GM18502 (cell line): ENCODE measurements around the gene PLXNA2.

Experiments
- ATAC-seq: cut with Tn5 transposase; IDR thresholded peaks from one replicate; pipeline ENCODE4 v1.9.1; 2021; ENCODE audit warnings: mild to moderate bottlenecking; ENCODE audit not compliant: unreplicated experiment, poor library complexity

Gene PLXNA2

DNA sequence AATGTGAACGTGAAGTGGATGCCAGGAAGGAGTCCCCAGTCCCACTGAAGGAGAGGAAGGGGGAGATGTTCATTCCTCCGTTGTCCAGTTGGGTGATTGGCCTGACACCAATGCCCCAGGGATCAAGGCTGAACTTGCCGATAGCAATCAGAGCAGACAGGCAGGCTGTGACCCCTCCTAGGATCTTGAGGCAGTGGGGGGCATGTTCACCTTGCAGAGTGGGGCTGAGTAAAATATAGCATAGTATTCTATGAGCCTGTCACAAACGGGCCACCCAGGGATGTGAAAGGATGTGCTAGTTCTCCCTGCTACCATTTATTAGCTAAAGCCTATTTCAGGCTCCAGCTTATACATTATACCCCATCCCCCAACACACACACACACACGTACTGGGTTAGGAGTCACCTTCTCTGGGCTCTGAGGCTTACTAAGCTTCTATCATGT lies 252.6 kb downstream of the PLXNA2 start:
- no peak for ATAC-seq

GRCh38 chr1:207990876-207991582 lies 253.2 kb downstream of the PLXNA2 start:
- no peak for ATAC-seq

DNA sequence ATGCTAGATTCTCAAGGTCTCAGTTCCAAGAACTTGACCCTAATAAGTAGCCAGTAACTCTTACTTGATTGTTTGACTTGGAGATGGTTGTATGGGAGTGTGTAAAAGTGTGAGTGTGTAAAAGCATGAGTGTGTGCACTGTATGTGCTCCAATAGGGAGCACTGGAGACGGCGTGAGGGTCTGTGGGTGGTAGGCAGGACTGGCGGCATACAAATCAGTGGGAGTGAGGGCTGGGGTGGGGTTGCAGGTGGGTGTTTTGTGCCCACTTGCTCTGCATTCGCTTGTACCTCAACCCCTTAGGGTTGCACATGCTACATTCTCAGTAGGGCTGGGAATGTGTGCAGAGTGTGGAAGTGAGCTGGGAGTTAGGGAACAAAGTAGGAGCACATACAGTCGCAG lies 253.7 kb downstream of the PLXNA2 start:
- no peak for ATAC-seq

- no peak for ATAC-seq
Observed at GRCh38 chr1:207988326-207989165, 255.6 kb downstream of the PLXNA2 start.

DNA sequence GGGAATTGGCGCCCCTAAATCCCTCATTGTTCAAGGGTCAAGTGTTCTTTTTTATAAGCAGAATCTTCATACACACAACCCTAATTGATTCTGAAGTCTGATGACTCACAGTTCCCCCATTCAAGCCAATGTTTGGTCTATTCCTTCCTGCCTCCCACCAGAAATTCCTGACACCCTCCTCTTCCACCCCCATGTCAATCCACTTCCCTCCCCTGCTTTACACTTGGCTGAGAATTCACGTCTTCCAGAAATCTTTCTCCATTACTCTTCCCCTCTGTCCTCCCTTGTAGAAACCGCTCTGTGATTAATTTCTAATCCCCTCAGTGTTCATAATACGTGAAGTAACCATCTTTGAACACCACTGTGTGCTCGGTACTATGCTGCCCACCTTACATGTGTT lies 257.0 kb downstream of the PLXNA2 start:
- ATAC-seq: no peak

DNA sequence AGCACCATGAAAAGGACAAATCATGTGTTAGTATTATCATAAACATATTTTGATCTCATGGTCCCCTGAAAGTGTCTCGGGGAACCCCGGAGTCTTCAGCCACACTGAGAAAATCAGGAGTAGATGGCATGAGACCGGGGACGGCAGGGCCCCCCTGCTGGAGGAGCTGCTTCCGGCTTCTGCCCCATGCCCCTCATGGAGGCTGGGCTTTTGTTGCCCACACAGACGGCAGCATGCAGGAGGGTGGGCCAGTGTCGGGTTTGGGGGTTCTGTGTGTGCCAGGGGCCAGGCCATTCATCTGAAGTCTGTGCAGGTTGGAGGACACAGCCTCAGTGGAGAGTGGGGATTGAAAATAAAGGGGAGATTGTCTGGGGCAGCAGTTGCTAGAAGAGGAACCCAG lies 258.2 kb downstream of the PLXNA2 start:
- no peak for ATAC-seq

DNA sequence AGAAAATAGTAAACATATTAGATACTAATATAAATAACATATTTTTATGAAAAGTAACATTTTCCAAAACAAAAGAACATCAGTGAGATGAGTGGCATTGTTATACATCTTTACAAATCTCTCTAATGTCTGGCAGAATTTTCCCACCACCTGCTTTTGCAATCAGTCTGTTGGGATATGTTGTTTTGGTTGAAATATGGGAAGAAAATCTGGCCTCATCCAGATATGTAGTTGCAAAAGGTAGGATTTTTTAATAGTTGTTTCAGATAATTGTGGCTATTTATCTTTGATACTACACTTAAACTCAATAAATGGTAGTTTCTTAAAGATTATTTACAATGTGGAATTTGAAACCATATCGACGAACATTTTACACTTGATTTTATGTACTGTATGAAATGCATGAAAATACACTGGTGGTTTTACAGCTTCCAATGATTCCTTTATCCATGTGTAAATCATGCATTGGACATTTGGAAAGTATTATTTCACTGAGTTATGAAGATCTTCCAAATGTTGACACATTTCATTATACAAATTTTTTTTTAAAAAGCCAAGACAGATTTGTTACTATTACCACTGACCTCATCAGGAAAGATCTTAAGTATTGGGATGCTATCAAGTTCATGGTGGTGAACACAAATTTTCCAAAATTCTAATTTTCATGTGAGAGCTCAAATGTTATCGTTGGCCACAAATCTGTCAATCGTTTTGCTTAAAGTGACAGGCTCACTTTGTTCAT lies 259.2 kb downstream of the PLXNA2 start:
- no peak for ATAC-seq

DNA sequence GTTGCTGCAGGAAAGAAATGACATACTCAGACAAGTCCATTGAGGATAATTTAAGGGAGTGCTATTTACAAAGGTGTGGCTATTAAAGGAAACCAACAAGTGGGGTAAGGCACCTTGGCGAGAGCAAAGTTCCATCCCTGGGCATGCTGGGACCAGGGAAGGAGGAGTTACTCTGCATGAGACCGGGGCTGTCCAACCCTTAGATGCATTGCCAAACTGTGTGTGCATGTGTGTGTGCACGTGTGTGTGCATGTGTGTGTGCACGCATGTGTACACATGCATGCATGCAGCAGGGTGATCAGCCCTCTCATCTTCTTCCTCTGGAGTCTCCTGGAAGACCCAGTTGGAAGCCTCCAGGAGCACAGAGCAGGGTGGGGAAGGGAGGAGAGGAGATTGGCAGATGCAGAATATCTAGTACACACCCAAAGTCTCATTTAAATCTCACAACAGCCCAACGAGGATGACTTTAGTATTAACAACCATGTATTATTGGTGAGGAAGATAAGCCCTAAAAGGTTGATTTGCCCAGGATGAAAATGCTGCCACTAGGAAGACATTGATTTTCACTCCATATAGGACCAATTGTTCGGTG lies 261.0 kb downstream of the PLXNA2 start:
- ATAC-seq: no peak

DNA sequence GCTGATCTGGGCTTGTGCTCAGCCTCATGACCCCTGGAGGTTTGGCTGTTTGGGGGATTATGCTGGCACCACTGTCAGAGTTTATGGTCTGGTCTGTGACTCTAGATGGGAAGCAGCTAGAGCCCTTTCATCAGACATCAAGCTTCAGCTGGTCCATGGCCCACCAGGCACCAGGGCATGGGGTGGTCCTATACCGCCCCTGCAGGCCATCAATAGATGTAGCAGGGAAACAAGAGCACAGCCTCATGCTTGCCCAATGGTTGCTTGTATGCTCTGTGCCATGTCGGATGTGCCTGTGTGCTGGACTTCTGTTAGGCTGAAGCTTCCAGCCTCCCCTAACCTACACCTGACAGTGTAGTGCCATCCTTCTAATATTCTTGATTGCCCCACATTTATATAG lies 262.2 kb downstream of the PLXNA2 start:
- ATAC-seq: no peak

DNA sequence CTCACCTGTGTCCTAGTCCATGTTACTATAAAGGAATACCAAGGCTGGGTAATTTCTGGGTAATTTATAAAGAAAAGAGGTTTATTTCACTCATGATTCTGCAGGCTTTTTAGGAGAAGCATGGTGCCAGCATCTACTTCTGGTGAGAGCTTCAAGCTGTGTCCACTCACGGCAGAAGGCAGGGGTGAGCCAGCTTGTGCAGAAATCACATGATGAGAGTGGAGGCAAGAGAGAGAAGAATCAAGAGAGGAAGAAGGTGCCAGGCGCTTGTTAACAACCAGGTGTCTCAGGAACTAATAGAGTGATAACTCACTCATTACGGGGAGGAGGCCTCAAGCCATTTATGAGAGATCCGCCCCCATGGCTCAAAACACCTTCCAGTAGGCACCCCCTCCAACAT lies 265.7 kb downstream of the PLXNA2 start:
- ATAC-seq: no peak

DNA sequence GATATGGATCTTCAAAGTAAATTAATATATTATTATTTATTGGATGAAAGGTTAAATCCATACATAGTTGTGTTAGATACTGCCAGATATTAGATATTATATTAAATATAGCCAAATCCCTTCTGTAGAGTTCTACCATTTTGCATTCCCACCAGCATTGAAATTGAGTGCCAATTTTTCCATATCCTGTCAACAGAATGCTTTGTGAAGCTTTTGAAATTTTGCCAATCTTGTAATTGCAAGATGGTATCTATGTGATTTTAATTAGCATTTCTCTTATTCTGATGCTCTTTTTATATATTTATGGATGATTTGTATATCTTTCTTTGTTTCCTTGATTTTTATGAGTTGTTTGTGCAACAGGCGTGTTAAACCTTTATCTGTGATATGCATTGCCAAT lies 266.3 kb downstream of the PLXNA2 start:
- ATAC-seq: no peak

DNA sequence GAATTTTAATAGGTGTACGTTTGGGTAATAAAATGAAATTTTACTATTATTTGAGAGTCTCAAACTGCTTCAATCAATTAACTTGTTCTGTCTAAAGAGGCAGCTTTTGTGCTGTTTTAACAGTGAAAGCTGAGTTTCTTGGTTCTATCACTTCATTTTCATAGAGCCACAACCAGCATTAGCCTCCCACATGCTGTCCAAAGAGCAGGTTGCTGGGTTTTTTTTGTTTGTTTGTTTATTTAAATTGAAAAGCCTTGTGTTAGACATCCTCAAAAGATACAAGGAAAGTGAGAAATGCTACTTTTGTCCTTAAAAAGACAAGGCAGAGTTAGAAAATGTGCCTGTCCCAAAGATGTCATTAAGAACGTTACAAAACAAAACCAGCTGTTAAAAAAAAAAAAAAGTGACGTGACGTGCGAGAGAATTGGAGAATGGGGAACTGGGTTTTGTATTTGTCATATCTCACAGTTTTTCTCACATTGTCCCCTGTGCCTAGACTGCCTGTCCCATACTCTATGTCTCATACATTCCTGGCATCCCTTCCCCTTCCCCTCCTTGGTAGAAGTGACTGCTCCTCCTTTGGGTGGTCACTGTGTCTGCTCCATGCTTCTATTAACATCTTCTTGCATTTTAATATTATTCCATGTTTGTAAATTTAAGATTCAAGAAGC lies 270.2 kb downstream of the PLXNA2 start:
- ATAC-seq: no peak

GRCh38 chr1:207972337-207972736 lies 271.8 kb downstream of the PLXNA2 start:
- ATAC-seq: no peak
